GM18858 (cell line): ENCODE data around the gene FAM149B1.

Experiments
- ATAC-seq: cut with Tn5 transposase; IDR thresholded peaks from one replicate; pipeline ENCODE4 v1.9.1; 2021; ENCODE audit not compliant: unreplicated experiment

Gene FAM149B1

DNA sequence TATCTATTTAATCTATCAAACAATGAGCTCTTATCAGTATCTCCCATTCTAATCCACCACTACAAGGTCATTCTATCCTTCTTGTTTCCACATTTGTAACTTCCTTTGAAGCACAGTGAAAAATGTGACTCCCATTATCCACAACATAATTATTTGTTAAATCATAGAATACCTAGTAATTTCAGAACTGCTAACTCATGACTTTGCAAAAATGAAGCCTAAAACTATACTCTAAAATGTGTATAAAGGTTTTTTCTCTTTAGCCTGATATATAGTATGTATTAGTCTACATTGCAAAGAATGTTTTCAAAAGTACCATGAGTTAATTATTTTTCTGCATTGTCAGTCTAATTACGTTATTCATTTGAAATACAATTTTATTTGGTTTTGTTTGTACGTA, 96.5 kb downstream of the FAM149B1 start:
- no peak for ATAC-seq

DNA sequence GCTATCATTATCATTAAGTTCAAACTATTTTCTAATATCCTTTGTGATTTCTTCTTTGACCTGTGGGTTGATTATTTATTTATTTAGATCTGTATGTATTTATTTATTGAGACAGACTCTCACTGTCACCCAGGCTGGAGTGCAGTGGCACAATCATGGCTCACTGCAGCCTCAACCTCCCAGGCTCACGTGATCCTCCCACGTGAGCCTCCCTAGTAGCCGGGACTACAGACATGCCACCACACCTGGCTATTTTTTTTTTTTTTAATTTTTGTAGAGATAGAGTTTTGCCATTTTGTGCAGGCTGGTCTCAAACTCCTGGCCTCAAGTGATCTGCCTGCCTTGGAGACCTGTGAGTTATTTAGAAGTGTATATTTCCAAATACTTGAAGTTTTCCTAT, 113.2 kb downstream of the FAM149B1 start:
- no peak for ATAC-seq

DNA sequence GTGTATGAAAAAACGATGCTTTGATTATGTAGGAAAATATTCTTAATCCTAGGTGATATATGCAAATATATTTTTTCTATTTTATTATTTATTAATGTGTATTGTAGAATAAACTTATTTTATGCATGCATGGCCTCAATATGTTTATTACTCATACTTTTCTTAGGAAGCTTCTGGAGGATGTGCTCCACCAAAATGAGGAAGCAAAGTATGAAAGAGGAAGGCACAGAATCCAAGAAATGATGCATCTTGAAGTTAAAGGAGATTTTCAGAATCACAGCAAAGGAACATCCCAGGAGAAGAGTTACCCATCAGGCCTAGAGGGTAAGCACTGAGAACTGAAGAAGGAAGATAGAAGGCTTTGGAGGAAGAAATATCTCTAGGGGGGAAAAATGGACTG, 119.5 kb downstream of the FAM149B1 start:
- no peak for ATAC-seq

DNA sequence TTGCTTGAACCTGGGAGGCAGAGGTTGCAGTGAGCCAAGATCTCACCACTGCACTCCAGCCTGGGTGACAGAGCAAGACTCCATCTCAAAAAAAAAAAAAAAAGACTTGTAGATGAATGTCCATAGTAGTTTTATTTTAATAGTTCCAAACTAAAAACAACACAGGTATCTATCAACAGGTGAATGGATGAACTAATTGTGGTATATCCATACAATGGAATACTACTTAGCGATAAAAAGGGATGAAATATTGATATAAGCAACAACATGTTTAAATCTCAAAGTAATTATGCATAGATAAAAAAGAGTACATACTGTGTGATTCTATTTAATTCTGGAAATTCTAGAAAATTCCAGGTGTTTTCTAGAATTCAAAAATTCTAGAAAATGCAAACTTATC, 122.0 kb downstream of the FAM149B1 start:
- ATAC-seq, result no peak

DNA sequence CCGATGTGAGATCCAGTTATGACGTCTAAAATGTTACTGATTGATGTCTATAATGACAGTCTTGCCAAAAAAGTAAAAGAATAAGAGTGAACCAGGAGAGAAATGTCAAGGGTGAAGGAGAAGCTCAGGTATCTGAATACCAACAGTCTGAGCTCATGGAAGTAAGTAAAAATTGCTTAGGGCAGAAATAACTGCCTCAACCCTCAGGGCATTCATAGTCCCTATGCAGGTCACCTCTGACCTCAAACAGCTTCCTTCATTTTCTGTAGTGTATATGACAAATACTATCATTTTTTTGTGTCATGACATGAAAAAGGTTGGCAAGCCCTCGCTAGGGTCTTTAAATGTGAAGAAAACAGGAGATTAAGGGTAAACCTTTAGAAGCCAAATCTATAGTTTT, 125.5 kb downstream of the FAM149B1 start:
- no peak for ATAC-seq
